ENCODE measurements around the gene EXT2. TPM values are rescaled to one million over a fixed set of nuclear protein-coding genes. Genes with fewer than 3 reads are reported as not detected.

The EXT2 gene
- total and polyA plus RNA-seq, 2 of the 13 experiments (the other 11 are each of a cell fraction or from before 2014, with no cell fraction given): 61.5 to 68.7 TPM

- no TSS peak for BruUV-seq (replicated peaks)
- intact Hi-C loops (cut with micrococcal nuclease; ENCODE audit: unreplicated experiment): no loop called here
- no peak for FAIRE-seq
These were observed 94.8 kb downstream of the EXT2 start for GRCh38 chr11:44189986-44190882.

More at GRCh38 chr11:44189986-44190882, 94.8 kb downstream of the EXT2 start:
- H3K4me3 ChIP-seq (replicated peaks in 1 of 3; ENCODE audit: insufficient read depth in 1 of 3, low read depth in 2 of 3, low read length in 3 of 3): no peak overlapping the region
- H3K27ac ChIP-seq (ENCODE audit: extremely low read length, insufficient read depth, low read length): no peak overlapping the region
- H4K20me1 ChIP-seq (ENCODE audit: insufficient read depth, low read length): no peaks in the 10 kb centered on the region
- H3K9me3 ChIP-seq (ENCODE audit: low read length): peaks cover 27% of the 10 kb centered on the region
- no peak overlapping the region for H2AFZ ChIP-seq (ENCODE audit: low read length)
- no peaks in the 10 kb centered on the region for H3K27me3 ChIP-seq (ENCODE audit: control insufficient read depth in 1 of 2, insufficient read depth in 2 of 2, low read length in 2 of 2)
- no peak overlapping the region for H3K9ac ChIP-seq (ENCODE audit: insufficient read depth, low read depth, low read length)
- TF ChIP-seq FUBP1 (CRISPR knock-in tag; IDR thresholded peaks at IDR 0.05; ENCODE audit: borderline replicate concordance) (no peak), ZNF652 (CRISPR knock-in tag; IDR thresholded peaks at IDR 0.05; ENCODE audit: borderline replicate concordance, low read depth) (peak; percentile 70; the same call in 1 of the 2 replicates), CEBPB (IDR thresholded peaks at IDR 0.05; ENCODE audit: borderline replicate concordance, low read depth, low read length) (peak; percentile 8; the same call in 1 of the 2 replicates)
- H3K4me1 ChIP-seq (ENCODE audit: insufficient read depth, low read length): no peaks in the 10 kb centered on the region
- 93% methylated on average over 5 of the region's 5 CpGs for WGBS (ENCODE audit: low lambda C conversion rate)
- ATAC-seq (no peak), DNase-seq (ENCODE audit: low spot score) (no peak)
- POLR2A ChIA-PET: no interaction called here
- CTCF ChIA-PET (ENCODE audit: low intra/inter-chr PET ratio, low total read pairs): no interaction called here
- H3K36me3 ChIP-seq (replicated peaks in 1 of 2; ENCODE audit: control insufficient read depth in 1 of 2, insufficient read depth in 2 of 2, low read length in 2 of 2): peaks cover 0 to 2% of the 10 kb centered on the region in 2 experiments; a peak in 2 of 5 replicates
- in situ Hi-C loops (cut with HindIII; ENCODE audit: extremely low pct_ligation_motif_present, low pct_unique_long_range_greater_than_20kb): no loop called here
- H3K79me2 ChIP-seq (ENCODE audit: insufficient read depth, low read length): no peaks in the 10 kb centered on the region
- no peak overlapping the region for H3K4me2 ChIP-seq (ENCODE audit: low read depth, low read length)
